Stimulated activated CD8-positive, alpha-beta memory T cell treated with anti-CD3 and anti-CD28 coated beads, Interleukin-2, amount 100 ng/mL, for 48 hours (primary cell): ENCODE data around the gene SLAMF1.
"Not testable (repeated sequence)": the region's sequence is repeated elsewhere in the genome, so short reads cannot be mapped to it uniquely, and the experiment has no call there.

Experiments used
- DNase-seq, 2 donors: peaks; one replicate each; pipeline ENCODE4 v3.0.0-alpha.2; 2020; ENCODE audit warnings: low read depth in 2 of 2

SLAMF1 gene

DNA sequence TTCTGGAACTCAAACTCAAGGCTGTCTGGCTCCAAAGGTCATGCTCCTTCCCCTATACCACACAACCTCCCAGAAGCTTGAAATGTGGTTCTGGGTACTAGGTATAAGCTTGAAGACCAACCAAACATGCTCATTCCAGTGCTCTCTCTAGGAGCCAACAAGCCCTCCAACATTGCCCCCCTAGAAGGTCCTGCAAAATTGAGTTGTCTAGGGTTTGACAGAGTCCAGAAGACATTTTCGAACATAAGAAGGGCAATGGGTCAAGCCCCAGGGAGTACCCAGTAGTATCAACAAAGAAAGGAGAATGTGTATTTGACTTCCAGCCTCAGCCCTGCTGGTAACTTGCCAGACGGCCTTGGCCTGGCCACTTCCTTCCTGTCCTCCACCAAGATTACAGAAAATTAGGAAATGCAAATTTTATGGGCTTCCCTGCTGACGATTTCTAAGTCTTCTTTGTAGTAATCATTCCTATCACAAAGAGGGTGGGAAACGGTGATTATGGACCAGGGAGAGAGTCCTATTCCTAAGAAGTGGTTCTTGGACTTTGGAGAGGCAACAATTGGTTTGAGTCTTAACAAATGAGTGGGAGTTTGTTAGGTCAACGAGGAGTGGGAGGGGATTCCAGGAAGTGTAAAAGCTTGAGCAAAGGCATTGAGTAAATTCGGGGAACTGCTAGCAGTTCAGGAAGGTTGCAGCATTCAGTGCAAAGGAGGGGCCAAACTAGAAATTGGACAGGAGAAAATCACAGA, 18.7 kb upstream of the SLAMF1 start:
- no peak for DNase-seq

DNA sequence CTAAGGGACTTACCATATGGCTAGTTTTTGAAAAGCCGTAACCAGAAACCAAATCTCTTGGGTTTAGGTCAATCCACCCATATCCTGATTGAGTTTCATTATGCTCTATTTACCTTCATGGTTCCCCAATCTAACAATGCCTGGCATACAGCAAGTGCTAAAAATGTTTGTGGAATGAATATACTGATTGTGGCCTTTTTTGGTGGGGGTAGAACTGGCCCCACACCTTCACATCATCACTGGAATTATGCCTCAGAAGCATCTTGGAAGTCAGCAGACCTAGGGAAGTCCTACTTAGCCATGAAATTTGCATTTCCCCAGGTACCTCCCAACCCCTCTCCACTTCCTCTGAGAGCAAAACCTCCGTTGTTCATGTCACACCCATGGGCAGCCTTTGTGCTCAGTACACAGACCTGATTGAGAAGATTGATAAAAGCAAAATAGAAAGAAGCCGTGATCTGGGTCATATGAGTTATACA, 17.8 kb upstream of the SLAMF1 start:
- DNase-seq: no peak

DNA sequence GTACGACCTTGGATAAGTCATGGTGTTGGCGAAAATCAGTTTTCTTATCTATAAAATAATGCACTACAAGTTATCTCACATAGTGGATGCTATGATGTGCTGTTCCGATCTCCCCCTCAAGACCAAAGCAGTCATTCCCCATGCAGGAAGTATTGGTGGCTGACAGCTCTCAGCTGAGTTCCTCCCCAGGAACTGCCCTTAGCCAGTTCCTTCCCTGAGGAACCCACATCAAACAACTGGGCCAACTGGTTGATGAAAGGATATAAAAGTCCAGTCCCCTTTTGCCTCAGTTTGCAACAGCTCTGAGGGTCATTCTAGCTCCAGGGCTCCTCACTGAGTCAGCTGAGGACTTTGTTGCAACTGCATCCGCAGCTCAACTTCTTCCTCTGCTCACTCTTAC, 16.1 kb upstream of the SLAMF1 start:
- DNase-seq: no peak

DNA sequence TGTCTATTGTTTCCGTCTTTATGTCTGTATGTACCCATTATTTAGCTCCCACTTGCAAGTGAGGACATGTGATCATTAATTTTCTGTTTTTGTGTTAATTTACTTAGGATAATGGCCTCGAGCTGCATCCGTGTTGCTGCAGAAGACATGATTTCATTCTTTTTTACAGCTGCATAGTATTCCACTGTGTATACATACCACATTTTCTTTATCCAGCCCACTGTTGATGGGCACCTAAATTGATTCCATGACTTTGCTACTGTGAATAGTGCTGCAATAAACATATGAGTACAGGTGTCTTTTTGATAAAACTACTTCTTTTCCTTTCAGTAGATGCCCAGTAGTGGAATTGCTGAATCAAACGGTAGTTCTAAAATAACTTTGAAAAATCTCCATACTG, 12.7 kb upstream of the SLAMF1 start:
- DNase-seq: no peak

DNA sequence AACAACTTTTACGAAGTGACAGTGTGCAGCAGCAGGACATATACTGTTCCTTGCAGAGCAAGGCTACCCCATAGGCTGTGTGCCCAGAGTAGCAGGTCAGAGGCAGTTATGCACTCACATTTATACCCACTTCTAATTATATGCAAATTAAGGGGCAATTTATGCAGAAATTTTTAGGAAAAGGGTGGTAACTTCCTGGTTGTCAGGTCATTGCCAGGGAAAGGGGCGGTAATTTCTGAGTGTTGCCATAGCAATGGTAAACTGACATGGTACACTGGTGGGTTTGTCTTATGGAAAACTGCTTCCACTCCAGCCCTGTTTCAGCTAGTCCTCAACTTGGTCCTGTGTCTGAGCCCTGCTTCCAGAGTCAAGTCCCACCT, 12.0 kb upstream of the SLAMF1 start:
- DNase-seq: no peak

DNA sequence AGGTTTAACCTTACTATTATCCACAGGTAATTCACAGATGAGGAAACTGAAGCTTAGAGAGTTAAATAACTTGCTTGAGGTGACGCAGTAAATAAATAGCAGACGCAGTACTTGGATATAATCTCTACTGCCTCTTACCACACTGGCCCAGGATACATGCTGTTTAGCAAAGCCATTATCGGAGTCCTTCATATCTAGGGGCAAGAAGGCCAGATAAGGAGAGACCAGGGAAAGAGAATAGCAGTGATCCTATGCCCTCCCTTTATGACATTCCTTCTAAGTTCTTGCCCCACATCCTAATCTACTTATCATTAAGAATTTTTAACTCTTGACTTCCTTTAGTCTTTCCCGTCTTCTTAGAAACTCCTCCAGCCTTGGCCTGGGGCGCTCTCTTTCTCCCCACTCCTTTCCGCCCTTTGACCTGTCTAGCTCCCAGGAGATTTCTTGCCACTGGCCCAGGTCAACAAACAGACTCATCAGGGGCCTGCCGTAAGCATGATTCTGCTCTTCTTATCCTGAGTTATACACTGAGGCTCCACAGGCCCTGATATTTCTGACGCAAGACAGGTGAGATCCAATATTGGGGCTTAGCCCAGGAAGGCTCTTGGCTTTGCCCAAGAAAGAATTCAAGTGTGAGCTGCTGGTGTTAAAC, 11.4 kb upstream of the SLAMF1 start:
- no peak for DNase-seq

DNA sequence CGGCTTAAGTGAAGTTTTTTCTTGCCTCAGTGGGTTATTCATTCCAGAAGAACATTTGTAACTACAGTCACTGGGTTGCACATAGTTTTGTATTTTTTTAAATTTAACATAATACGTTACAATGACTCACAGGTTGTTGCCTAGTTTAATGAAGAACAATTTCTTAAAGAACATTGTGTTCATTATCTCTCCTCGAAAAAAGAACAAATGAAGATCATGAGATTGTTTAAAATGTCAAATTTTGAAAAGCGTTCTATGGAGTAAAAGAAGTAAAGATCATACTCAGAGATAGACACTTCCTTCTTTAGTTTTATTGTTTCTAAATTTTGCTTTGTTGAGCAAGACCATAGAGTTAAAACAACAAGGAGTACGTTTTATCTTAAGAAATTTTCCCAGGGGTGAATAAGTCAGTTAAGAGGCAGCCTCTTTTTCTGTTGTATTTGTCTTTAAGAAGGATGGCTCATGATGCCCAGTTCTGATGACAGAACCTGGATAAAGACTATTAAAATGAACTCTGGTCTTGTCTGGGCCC, 10.5 kb upstream of the SLAMF1 start:
- no peak for DNase-seq

DNA sequence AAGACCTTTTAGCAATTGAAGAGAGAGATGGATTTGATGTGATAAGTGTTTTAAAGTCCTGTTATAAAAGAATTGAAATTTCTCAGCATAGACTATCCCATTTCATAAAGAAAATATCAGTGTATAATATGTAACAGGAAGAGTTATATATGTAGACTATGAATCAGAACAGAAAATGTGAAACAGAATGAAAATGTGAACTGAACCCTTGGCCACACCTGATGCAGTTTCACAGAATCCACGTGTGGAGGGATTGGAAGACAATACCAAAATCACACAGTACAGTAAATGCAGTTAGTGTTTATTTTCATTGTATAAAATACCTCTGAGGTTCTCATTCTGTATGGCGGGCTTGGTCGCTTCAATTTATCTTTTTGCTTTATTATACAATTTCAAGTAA, 9.9 kb upstream of the SLAMF1 start:
- no peak for DNase-seq

DNA sequence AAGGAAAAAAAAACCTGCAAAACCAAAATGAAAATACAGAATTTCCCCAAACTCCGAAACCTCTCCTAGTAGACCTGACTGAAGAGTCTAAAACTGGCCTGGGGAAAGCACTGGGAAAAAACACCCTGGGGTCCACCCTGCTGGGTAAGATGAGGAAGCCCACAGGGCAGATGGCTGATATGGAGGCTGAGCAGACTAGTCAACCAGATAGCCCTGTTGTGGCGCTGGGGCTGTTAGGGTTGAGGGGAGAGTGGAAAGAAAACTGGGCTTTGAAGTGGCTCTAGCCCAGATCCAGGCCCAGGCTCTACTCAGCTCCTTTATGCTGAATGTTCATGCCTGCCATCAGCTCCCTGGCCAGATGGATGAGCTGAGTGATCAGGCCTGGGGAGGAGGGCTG, 6.8 kb upstream of the SLAMF1 start:
- no peak for DNase-seq

DNA sequence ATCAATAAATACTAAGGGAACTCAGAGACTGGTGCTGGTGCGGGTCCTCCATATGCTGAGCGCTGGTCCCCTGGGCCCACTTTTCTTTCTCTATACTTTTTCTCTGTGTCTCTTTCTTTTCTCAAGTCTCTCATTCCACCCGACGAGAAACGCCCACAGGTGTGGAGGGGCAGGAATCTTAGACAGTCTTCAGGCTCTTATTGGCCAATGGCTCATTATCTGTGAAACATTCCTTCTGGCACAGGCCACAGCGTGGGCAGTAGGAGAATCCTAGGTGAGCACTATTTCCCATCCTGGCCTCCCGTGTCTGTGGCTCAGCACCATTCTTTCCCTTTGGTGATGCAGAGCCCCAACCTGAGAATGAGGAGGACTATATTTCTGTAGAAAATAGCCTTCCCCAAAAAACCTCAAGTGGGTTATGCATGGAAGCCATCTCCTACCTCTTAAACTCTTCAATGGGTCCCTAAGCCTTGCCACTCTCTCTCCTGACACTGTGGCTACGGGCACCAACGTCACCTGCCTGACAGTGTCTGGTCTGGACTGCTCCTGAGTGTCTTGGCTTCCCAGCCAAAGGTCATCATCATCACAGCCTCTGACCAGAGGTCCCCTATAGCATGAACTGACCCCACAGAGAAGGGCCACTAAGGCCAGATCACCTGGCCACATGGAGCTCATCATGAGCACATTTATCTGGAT, 6.2 kb upstream of the SLAMF1 start:
- no peak for DNase-seq

DNA sequence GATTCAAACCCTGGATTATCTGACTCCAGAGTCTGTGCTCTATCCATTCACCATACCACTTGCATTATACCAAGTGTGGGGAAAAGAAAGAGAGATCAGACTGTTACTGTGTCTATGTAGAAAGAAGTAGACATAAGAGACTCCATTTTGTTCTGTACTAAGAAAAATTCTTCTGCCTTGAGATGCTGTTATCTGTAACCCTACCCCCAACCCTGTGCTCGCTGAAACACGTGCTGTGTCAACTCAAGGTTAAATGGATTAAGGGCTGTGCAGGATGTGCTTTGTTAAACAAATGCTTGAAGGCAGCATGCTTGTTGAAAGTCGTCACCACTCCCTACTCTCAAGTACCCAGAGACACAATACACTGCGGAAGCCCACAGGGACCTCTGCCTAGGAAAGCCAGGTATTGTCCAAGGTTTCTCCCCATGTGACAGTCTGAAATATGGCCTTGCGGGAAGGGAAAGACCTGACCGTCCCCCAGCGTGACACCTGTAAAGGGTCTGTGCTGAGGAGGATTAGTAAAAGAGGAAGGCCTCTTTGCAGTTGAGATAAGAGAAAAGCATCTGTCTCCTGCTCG, 5.3 kb upstream of the SLAMF1 start:
- not testable (repeated sequence) for DNase-seq

DNA sequence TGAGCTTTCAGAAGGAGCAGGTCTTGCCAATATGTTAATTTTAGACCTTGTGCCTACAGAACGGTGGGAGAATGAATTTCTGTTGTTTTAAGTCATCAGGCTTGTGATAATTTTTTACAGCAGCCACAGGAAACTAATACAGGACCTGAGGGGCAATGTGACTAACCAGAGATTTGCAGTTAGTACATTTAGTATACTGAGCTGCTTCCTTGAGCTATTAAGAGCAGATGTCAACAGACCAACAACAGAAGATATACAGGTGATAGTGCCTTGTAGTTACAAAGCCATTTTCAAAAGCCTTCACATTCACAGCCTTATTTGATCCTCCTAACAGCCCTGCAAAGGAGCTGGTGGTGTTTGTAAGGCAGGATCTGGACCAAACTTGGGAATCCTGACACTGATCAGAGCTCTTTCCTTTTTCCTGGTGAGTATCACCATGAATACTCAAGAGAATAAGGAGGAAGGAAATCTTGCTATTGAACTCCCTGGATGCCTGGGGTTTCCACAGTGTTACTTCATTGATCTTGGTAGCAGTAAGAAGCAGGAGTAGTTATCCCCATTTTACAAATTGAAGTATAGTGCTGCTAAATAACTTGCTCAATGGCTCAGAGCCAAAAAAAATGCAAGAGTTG, 4.7 kb upstream of the SLAMF1 start:
- DNase-seq: no peak

DNA sequence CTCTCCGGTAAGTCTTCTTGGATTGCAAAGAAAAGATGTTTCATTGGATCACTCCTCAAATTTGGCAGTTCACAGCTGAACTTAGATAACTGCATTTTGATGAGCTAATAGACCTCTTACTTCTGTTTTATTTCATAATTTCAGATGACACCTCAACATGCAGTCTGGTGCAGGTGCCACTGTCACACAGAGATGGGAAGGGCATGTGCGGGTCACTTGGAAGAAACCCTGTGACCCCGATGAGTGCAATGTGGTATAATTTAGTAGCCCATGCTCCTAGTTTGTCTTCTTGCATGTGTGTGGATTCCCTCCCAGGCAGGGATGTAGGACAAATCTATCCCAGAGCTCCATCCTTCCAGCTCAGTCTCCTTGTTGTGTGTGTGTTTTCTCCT, 481 bp upstream of the SLAMF1 start:
- DNase-seq: no peak

DNA sequence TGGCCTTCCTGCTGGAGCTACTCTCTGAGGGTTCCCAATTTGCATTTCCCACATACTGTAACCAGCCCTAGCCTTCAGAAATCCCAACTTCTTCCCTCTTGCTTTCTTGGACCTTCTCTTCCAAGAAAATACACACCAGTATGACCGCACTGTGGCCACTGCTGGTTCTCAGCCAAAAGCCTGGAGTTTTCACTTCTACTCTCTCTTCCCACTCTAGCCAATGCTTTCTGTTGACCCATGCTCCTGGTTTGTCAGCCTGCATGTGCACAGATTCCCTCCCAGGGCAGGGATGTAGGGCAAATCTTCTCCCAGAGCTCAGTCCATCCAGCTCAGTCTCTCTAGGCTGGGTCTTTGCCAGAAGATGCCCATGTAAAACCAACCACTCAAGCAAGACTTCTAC, 664 bp downstream of the SLAMF1 start:
- DNase-seq: no peak

DNA sequence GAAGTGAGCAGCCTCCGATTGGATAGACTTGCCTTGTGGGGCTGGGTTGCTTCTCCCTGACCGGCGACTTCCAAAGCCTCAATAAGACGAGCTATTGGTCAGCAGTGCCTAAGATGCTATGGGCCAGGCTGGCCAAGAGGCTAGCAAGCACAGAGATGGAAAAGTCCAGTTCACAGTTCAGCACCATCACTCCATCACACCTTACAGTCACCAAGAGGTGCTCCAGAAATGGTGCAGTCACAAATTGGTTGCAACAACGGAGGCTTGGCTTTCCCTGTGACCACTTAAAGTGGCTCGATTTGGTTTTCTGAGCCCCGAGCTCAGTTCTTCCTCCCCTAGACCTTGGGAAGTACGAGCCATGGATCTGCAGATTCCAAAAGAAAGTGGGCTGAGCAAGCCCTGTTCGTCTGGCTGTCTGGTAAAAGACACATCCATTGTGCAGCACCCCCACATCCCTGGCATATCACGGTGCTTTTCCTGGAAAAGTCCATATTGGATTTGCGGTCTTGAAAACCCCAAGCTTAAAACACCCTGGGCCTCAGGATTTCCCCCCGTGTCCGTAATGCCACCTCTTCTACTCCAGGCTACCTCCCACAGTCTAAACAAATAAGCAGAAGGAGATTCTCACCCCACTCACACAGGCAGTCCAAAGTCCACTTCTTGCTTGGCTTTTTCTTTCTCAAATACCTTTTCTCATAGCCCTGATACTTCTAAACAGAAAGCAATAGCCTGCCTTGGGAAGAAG, 1.3 kb downstream of the SLAMF1 start:
- no peak for DNase-seq

DNA sequence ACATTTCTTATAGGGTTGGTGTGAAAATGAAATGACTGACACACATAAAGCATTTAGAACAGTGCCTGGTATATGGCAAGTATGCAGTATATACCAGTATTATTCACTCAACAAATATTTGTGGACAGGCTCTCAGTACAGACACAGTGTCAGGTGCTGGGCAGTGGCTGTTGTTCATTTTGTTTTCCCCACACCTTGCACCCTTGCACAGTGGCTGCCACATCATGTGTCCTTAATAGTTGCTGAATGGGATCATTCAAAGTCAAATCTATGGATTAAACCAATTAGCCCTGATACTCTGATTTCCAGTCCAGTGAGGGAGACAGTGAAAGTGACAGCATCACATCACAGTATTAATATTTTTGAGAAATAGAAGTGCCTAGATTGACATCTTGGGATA, 2.4 kb downstream of the SLAMF1 start:
- DNase-seq: no peak

DNA sequence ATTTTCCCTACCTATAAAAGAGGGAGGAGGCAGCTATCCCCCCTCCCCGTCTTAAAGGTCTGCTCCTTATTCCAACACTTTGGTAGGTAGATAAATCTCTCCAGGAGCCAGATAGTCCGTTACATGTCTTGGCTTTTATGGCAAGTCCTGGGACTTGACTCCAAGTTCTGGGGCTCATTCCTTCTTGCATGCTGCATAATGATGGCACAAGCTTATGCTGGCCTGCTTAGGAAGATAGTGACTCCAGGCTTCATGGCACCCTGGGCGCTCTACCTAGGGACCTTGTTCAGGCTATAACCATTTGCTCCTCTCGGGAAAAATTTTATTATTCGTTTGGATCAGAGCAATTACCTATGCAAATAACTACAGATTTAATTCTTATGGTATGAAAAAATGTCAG, 3.7 kb downstream of the SLAMF1 start:
- no peak for DNase-seq

DNA sequence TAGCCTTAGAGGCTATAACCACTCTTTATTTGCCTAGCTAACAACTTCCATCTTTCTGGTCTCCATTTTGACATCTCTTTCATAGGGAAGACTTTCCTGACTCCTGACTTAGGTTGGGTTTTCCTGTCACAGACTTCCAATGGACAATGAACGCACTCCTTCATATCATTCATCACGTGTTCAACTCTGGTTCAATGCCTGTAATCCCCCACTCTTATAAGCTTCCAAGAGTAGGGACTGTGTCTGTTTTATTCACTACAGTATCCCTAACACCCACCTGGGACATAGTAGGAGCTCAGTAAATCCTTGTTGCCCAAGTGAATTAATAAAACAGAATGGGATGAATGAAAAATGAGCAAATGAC, 4.6 kb downstream of the SLAMF1 start:
- no peak for DNase-seq

DNA sequence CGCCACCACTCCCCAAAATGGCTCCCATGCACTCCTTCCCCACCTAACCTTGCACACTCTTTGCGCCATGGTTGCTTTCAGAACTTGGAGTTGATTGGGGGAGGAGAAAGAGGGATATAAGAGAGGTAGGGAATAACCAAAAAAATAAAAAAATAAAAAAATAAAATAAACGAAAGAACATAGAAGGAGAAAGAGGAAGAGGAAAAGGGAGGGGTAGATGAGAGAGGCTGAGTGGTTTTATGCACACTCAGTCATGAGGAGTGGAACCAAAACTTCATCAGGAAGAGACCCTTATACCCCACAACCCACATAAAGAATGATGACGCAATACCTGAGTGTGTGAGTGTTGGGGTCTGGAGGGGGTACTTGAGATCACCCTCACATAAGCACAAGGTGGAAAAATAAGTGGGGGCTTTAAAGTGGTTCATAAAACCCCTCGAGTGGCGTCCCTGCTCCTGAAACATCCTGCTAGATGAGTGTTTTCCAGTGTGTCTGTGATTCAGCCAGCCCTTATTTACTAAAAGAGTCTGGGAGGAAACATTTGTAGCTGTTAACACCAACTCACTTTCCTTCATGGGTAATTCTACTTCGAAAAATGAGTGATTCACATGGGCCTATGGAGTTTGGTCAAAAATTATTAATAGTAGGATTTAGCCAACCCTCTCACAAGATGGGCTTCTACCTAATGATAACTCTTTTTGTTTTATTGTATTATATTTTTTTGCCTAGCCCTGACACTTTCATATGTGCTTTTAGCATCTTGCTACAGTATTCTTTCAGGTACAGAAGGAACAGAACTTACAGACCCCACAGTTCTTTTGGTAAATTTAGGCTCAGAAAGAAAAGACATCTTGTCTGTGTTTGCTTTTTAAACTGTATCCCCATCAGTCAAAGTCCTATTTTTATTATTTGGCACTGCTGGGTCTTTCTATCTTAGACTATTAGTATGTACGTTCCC, 5.2 kb downstream of the SLAMF1 start:
- DNase-seq: no peak
